ENCODE data around the gene SORBS1. TPM values are rescaled to one million over a fixed set of nuclear protein-coding genes. Genes with fewer than 3 reads are reported as not detected.

The SORBS1 gene
- total RNA-seq, 1 experiment from 2014 or later: 0.56 TPM

DNA sequence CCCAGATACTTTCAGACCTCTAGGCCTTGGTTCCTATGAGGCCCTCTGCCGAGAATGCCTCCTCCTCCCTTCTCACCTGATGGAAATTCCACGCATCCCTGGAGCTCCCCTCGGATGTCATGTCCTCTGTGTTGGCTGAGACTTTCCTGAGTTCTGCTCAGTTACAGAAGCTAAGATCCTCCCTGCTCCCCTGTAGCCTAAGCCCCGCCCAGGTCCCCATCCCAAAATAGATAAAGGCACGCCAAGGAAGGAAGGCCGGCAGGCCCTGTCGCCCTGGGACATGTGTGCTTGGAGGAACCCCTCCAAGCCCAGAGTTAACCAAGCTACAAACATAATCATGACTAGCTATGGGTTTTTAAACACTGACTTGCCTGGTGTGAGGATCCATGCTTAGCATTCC lies 123.5 kb downstream of the SORBS1 start:
- no TSS peak for BruUV-seq (replicated peaks)
- intact Hi-C loops (cut with micrococcal nuclease; ENCODE audit: unreplicated experiment): no loop called here
- no peak overlapping the region for H3K27ac ChIP-seq (ENCODE audit: low read depth, low read length, poor library complexity, severe bottlenecking)
- CTCF ChIA-PET: no interaction called here
- H3K4me3 ChIP-seq (ENCODE audit: low read depth, low read length, poor library complexity, severe bottlenecking): no peak overlapping the region
- no peaks in the 10 kb centered on the region for H3K36me3 ChIP-seq (ENCODE audit: insufficient read depth, low read length, poor library complexity, severe bottlenecking)
- DNase-seq (ENCODE audit: low spot score): no peak
- H3K27me3 ChIP-seq (replicated peaks; ENCODE audit: insufficient read depth, low read depth, low read length, poor library complexity): peaks cover 11% of the 10 kb centered on the region
- POLR2A ChIA-PET (ENCODE audit: low non-redundant PET): interaction anchor here (0.5 kb wide), 1 partner anchor 59 kb away, joined by 3 read pairs; no protein-coding TSS in a partner anchor
- H3K4me1 ChIP-seq (ENCODE audit: insufficient read depth, low read length, poor library complexity, severe bottlenecking): no peaks in the 10 kb centered on the region
- TF ChIP-seq, protein P1, sequence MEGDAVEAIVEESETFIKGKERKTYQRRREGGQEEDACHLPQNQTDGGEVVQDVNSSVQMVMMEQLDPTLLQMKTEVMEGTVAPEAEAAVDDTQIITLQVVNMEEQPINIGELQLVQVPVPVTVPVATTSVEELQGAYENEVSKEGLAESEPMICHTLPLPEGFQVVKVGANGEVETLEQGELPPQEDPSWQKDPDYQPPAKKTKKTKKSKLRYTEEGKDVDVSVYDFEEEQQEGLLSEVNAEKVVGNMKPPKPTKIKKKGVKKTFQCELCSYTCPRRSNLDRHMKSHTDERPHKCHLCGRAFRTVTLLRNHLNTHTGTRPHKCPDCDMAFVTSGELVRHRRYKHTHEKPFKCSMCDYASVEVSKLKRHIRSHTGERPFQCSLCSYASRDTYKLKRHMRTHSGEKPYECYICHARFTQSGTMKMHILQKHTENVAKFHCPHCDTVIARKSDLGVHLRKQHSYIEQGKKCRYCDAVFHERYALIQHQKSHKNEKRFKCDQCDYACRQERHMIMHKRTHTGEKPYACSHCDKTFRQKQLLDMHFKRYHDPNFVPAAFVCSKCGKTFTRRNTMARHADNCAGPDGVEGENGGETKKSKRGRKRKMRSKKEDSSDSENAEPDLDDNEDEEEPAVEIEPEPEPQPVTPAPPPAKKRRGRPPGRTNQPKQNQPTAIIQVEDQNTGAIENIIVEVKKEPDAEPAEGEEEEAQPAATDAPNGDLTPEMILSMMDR (conservative IDR thresholded peaks at IDR 0.05; ENCODE audit: low read depth, low read length): no peak
- TF ChIP-seq EZH2 (IDR thresholded peaks at IDR 0.05; ENCODE audit: borderline replicate concordance, low read depth, low read length, poor library complexity, severe bottlenecking): no peak
- H3K9me3 ChIP-seq (ENCODE audit: low read depth, low read length, poor library complexity, severe bottlenecking): no peaks in the 10 kb centered on the region

DNA sequence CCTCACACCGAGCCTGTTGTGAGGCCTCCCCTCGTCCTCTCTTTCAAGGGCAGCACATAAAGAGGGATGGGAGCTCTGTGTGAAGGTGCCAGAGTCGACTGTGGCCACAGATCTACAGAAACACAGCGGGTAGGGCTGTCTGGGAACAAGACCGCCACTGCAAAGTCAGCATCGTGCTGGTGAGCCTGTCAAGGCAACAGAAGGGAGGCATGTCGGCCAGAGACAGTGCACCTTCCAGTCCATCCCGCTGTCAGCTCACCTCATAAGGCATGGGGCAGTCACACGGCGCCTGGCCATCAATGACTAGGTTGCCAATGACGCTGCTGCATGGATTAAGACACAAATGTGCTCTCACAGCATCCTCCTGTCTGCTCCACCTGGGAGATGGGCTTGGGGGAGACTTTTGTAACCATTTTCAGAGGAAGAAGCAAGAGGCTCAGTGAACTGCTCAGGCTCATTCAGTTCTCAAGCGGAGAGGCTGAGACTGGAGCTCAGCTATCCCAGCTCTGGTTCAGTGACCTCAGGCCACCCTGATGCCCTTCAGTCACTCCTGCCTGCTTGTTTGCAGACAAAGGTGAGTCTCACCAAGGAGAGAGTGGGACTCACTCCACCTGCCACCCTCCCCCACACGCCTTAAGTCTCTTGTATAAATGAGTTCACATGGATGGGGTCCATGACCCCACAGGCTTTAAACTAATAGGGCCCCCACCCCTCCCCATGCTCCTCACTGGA lies 125.5 kb downstream of the SORBS1 start:
- no TSS peak for BruUV-seq (replicated peaks)
- no peak for DNase-seq (ENCODE audit: low spot score)
- Histone ChIP-seq H3K4me3 (ENCODE audit: low read depth, low read length, poor library complexity, severe bottlenecking) (no peak overlapping the region), H3K27me3 (replicated peaks; ENCODE audit: insufficient read depth, low read depth, low read length, poor library complexity) (peaks cover 2% of the 10 kb centered on the region), H3K36me3 (ENCODE audit: insufficient read depth, low read length, poor library complexity, severe bottlenecking) (no peaks in the 10 kb centered on the region), H3K27ac (ENCODE audit: low read depth, low read length, poor library complexity, severe bottlenecking) (no peak overlapping the region), H3K4me1 (ENCODE audit: insufficient read depth, low read length, poor library complexity, severe bottlenecking) (no peaks in the 10 kb centered on the region), H3K9me3 (ENCODE audit: low read depth, low read length, poor library complexity, severe bottlenecking) (no peaks in the 10 kb centered on the region)
- TF ChIP-seq, protein P1 (conservative IDR thresholded peaks at IDR 0.05; ENCODE audit: low read depth, low read length): no peak
- no peak for TF ChIP-seq EZH2 (IDR thresholded peaks at IDR 0.05; ENCODE audit: borderline replicate concordance, low read depth, low read length, poor library complexity, severe bottlenecking)
- intact Hi-C loops (cut with micrococcal nuclease; ENCODE audit: unreplicated experiment): no loop called here
- ChIA-PET POLR2A (ENCODE audit: low non-redundant PET) (interaction anchor here (0.6 kb wide), 1 partner anchor 40 kb away, joined by 6 read pairs; no protein-coding TSS in a partner anchor), CTCF (no interaction called here)

DNA sequence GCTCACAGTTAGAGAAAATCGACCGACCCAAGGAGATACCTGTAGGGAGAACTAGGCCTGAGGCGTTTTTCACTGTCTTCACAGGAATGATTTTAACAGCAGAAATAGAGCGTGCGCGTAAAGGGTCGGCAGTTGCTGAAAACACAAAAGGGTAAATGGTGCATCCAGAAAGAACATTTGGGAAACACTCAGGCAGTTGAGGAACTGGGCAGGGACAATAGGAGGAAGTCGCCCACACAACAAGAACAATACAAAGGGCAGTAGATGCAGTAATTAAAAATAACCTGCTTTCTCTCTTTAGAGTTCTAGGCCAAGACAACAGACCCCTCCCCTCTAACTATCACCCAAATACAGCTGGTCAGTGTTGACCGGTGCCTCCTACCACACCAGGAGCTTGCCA lies 126.6 kb downstream of the SORBS1 start:
- H3K4me3 ChIP-seq (ENCODE audit: low read depth, low read length, poor library complexity, severe bottlenecking): no peak overlapping the region
- H3K9me3 ChIP-seq (ENCODE audit: low read depth, low read length, poor library complexity, severe bottlenecking): no peaks in the 10 kb centered on the region
- DNase-seq (ENCODE audit: low spot score): no peak
- POLR2A ChIA-PET (ENCODE audit: low non-redundant PET): no interaction called here
- no peaks in the 10 kb centered on the region for H3K36me3 ChIP-seq (ENCODE audit: insufficient read depth, low read length, poor library complexity, severe bottlenecking)
- no peak overlapping the region for H3K27ac ChIP-seq (ENCODE audit: low read depth, low read length, poor library complexity, severe bottlenecking)
- TF ChIP-seq, protein P1 (conservative IDR thresholded peaks at IDR 0.05; ENCODE audit: low read depth, low read length): no peak
- TF ChIP-seq EZH2 (IDR thresholded peaks at IDR 0.05; ENCODE audit: borderline replicate concordance, low read depth, low read length, poor library complexity, severe bottlenecking): no peak
- H3K27me3 ChIP-seq (replicated peaks; ENCODE audit: insufficient read depth, low read depth, low read length, poor library complexity): no peaks in the 10 kb centered on the region
- CTCF ChIA-PET: no interaction called here
- no peaks in the 10 kb centered on the region for H3K4me1 ChIP-seq (ENCODE audit: insufficient read depth, low read length, poor library complexity, severe bottlenecking)
- BruUV-seq (replicated peaks): no TSS peak
- intact Hi-C loops (cut with micrococcal nuclease; ENCODE audit: unreplicated experiment): no loop called here

All from A673 (cell line).